GM06990 (cell line): Measurements from ENCODE around the gene ZNF654.
"Not testable (repeated sequence)": the region's sequence is repeated elsewhere in the genome, so short reads cannot be mapped to it uniquely, and the experiment has no call there.

Experiments used
- DNase-seq: peaks from one replicate; pipeline ENCODE4 v3.0.0-alpha.2; 2011; ENCODE audit not compliant: insufficient read length; ENCODE audit errors: extremely low read depth
- H3K27me3 ChIP-seq: replicated peaks from 2 replicates; pipeline ENCODE4 v1.6.0; 2011; ENCODE audit warnings: low read length; ENCODE audit not compliant: control insufficient read depth, insufficient read depth
- H3K36me3 ChIP-seq: 2 replicates; pipeline ENCODE4 v1.5.1; 2011; ENCODE audit warnings: low read length; ENCODE audit not compliant: control insufficient read depth, insufficient read depth
- H3K4me3 ChIP-seq: replicated peaks from 2 replicates; pipeline ENCODE4 v1.5.1; 2011; ENCODE audit warnings: low read depth, mild to moderate bottlenecking, control low read depth, low read length
- CTCF ChIP-seq: IDR thresholded peaks from 2 replicates; pipeline ENCODE4 v1.5.1; 2011; ENCODE audit warnings: low read length, control low read depth, mild to moderate bottlenecking, inconsistent platforms; ENCODE audit not compliant: insufficient read depth, poor library complexity, severe bottlenecking

ZNF654 gene

GRCh38 chr3:88058581-88059379 lies at the start of gene ZNF654, which contains the start of gene CGGBP1:
Gene ZNF654, plus strand, starts transcription at chr3:88059255. Its CDS starts 65 bp downstream, at chr3:88059320.
Gene CGGBP1, minus strand, starts transcription at chr3:88059005. Its CDS starts 3,029 bp downstream, at chr3:88055976.
- no peaks in the 10 kb centered on the region for H3K27me3 ChIP-seq
- no peak for TF ChIP-seq CTCF
- peak within 1 kb of the TSS; percentile 95 for H3K4me3 ChIP-seq
- DNase-seq, result peak; percentile 95
- H3K36me3 ChIP-seq, result peaks cover 6% of the 10 kb centered on the region

DNA sequence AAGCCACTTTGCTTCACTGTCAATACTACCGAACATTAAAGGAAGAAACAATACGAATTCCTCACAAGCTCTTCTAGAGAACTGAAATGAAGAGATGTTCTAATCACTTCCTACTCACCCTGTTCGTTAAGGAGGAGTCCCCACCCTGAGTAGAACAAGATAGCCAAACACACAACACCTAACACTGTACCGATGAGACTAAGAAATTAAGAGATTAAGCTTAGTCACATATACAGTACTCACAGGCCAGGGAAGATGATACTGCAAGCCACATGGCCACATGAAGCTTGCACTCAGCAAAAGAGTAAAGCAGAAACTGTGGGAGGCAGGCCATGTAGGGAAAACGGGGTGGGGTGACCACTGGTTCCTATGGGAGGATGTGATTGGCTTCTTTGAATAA lies 48.2 kb upstream of the ZNF654 start:
- Histone ChIP-seq H3K36me3 (no peaks in the 10 kb centered on the region), H3K4me3 (no peak overlapping the region), H3K27me3 (no peaks in the 10 kb centered on the region)
- no peak for DNase-seq
- TF ChIP-seq CTCF, result no peak

DNA sequence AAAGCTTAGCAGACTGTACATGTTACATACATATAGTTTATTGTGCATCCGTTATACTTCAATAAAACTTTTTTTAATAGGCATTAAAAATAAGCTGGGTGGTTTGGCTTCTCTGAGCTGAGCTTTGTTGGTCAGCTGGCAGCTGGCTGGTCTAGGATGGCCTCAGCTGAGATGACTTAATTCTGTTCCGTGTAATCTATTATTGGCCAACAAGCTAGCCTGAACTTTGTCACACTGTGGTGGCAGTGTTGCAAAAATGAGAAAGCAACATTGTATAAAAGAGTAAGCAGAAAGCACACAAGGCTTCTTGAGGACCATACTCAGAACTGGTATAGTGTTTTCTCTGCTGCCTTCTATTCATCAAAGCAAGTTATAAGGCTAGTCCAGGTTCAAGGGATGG lies 45.5 kb upstream of the ZNF654 start:
- no peak for TF ChIP-seq CTCF
- no peaks in the 10 kb centered on the region for H3K36me3 ChIP-seq
- no peak for DNase-seq
- no peak overlapping the region for H3K4me3 ChIP-seq
- no peaks in the 10 kb centered on the region for H3K27me3 ChIP-seq

DNA sequence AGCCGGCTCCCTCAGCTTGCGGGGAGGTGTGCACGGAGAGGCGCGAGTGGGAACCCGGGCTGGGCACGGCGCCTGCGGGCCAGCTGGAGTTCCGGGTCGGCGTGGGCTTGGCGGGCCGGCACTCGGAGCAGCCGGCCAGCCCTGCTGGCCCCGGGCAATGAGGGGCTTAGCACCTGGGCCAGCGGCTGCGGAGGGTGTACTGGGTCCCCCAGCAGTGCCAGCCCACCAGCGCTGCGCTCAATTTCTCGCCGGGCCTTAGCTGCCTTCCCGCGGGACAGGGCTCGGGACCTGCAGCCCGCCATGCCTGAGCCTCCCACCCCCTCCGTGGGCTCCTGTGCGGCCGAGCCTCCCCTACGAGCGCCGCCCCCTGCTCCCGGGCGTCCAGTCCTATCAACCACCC lies 43.4 kb upstream of the ZNF654 start:
- H3K4me3 ChIP-seq, H3K36me3 ChIP-seq, DNase-seq, H3K27me3 ChIP-seq: not testable (repeated sequence)

- Histone ChIP-seq H3K4me3 (no peak overlapping the region), H3K36me3 (no peaks in the 10 kb centered on the region), H3K27me3 (no peaks in the 10 kb centered on the region)
- TF ChIP-seq CTCF, result no peak
- no peak for DNase-seq
Observed at GRCh38 chr3:88019024-88019423, 40.0 kb upstream of the ZNF654 start.

- no peak for DNase-seq
Observed at GRCh38 chr3:88025001-88025552, 34.0 kb upstream of the ZNF654 start.

More at GRCh38 chr3:88025001-88025552, 34.0 kb upstream of the ZNF654 start:
- no peak for TF ChIP-seq CTCF
- Histone ChIP-seq H3K4me3 (no peak overlapping the region), H3K36me3 (no peaks in the 10 kb centered on the region), H3K27me3 (no peaks in the 10 kb centered on the region)
